K562 (cell line): ENCODE results near the gene BTBD10. TPM values are rescaled to one million over a fixed set of nuclear protein-coding genes. Genes with fewer than 3 reads are reported as not detected.

Source experiments
- ATAC-seq: fragments of 200-7000 bp; cut with Tn5 transposase; 3 replicates; pipeline ENCODE4 v1.9.1; 2020; ENCODE audit warnings: moderate library complexity
- BruUV-seq: library from RNA; stranded (reverse); fragments of 400-500 nt; replicated peaks from 2 replicates; lab custom pipeline; 2021; lab: Mats Ljungman, UMichigan
- CTCF ChIA-PET: fragments of 300-600 bp; formaldehyde crosslinking; extraction: SDS; loops from one replicate; lab custom pipeline; 2021; ENCODE audit warnings: low intra/inter-chr PET ratio; lab: Yijun Ruan, JAX
- POLR2A ChIA-PET: fragments of 300-600, 350-650 bp; sonication (Branson Sonifier 250); formaldehyde crosslinking; extraction: SDS; loops from one replicate; lab custom pipeline; 2021; ENCODE audit warnings: antibody characterized with exemption, inconsistent platforms; lab: Yijun Ruan, JAX
- DNase-seq, 4 experiments: peaks; one replicate each; pipeline versions ENCODE4 v3.0.0 to v3.0.0-alpha.2; 2011 to 2018; ENCODE audit warnings: low spot score in 3 of 4, mixed read lengths in 3 of 4; ENCODE audit errors: extremely low read depth in 1 of 4
- FAIRE-seq: peaks from 2 replicates; lab custom pipeline; 2011; peaks lifted over from hg19 to GRCh38; lab: Jason Lieb, UNC
- H2AFZ ChIP-seq: 2 replicates; pipeline ENCODE4 v1.6.0; 2011; ENCODE audit warnings: low read depth, low read length, control low read depth, inconsistent platforms
- H3K27ac ChIP-seq: fragments of 200-600 bp; 3 replicates; pipeline ENCODE4 v1.8.0; 2011; ENCODE audit warnings: low read depth, mild to moderate bottlenecking, control low read depth, inconsistent platforms, low read length, moderate library complexity, mixed read lengths; ENCODE audit errors: extremely low read depth
- H3K27me3 ChIP-seq, 2 experiments: fragments of 300-600 bp in 1 of 2; 2 replicates in 1 of 2; 3 replicates in 1 of 2; pipeline versions ENCODE4 v1.6.0 to v1.8.0; 2011; ENCODE audit warnings: inconsistent platforms in 2 of 2, low read length in 2 of 2, mild to moderate bottlenecking in 1 of 2, mixed read lengths in 1 of 2, moderate library complexity in 1 of 2; ENCODE audit not compliant: control insufficient read depth in 2 of 2, insufficient read depth in 2 of 2
- H3K36me3 ChIP-seq: fragments of 300-600 bp; 3 replicates; pipeline ENCODE4 v1.8.0; 2011; ENCODE audit warnings: mild to moderate bottlenecking, low read length, inconsistent platforms; ENCODE audit not compliant: control insufficient read depth, insufficient read depth
- H3K4me1 ChIP-seq, 2 experiments: fragments of 200-600 bp in 1 of 2; replicated peaks in 1 of 2; 2 replicates in 1 of 2; 3 replicates in 1 of 2; pipeline versions ENCODE4 v1.5.1 to v1.8.0; 2011; ENCODE audit warnings: inconsistent platforms in 2 of 2, low read length in 2 of 2, mild to moderate bottlenecking in 1 of 2, mixed read lengths in 1 of 2, moderate library complexity in 1 of 2; ENCODE audit not compliant: control insufficient read depth in 2 of 2, insufficient read depth in 2 of 2
- H3K4me2 ChIP-seq: 2 replicates; pipeline ENCODE4 v1.6.1; 2011; ENCODE audit warnings: low read length, control low read depth, inconsistent platforms, mixed read lengths; ENCODE audit not compliant: insufficient read depth
- H3K4me3 ChIP-seq: fragments of 200-600 bp; sonication (generic), shearing (Covaris generic); 2 replicates; pipeline ENCODE4 v1.5.1; 2016; ENCODE audit warnings: control low read depth, inconsistent platforms
- H3K79me2 ChIP-seq: fragments of 200-600 bp; 3 replicates; pipeline ENCODE4 v1.8.0; 2011; ENCODE audit warnings: low read length, inconsistent platforms; ENCODE audit not compliant: control insufficient read depth, insufficient read depth
- H3K9ac ChIP-seq, 2 experiments: 2 replicates each; pipeline versions ENCODE4 v1.6.0 to v1.6.1; 2011; ENCODE audit warnings: low read depth in 2 of 2, low read length in 2 of 2, control low read depth in 1 of 2, inconsistent platforms in 1 of 2, mild to moderate bottlenecking in 1 of 2, mixed read lengths in 1 of 2; ENCODE audit not compliant: insufficient read depth in 1 of 2
- H3K9me1 ChIP-seq: one replicate; pipeline ENCODE4 v1.6.0; 2011; ENCODE audit warnings: inconsistent platforms, mild to moderate bottlenecking, low read length, moderate library complexity; ENCODE audit not compliant: control insufficient read depth, insufficient read depth
- H3K9me3 ChIP-seq: replicated peaks from 2 replicates; pipeline ENCODE4 v1.5.1; 2011; ENCODE audit warnings: low read depth, low read length, inconsistent platforms; ENCODE audit not compliant: control insufficient read depth, insufficient read depth
- H4K20me1 ChIP-seq: replicated peaks from 2 replicates; pipeline ENCODE4 v1.6.1; 2011; ENCODE audit warnings: low read length, inconsistent platforms, mixed read lengths; ENCODE audit not compliant: control insufficient read depth, insufficient read depth
- EP300 ChIP-seq: IDR thresholded peaks from 2 replicates; pipeline ENCODE4 v1.6.1; 2012; ENCODE audit warnings: low read length, improper control_type of control experiment
- FOXK2 ChIP-seq, 2 experiments: fragments of 450-650 bp; IDR thresholded peaks in 1 of 2; conservative IDR thresholded peaks in 1 of 2; 2 replicates each; pipeline ENCODE4 v1.6.1; 2016; ENCODE audit warnings: low read depth in 2 of 2, mild to moderate bottlenecking in 1 of 2
- HES1 ChIP-seq: fragments of 450-650 bp; IDR thresholded peaks from 2 replicates; pipeline ENCODE4 v1.6.1; 2016; ENCODE audit warnings: low read depth, mild to moderate bottlenecking, moderate library complexity
- MXI1 ChIP-seq: IDR thresholded peaks from 2 replicates; pipeline ENCODE4 v1.6.1; 2011; ENCODE audit warnings: low read depth, mild to moderate bottlenecking, improper control_type of control experiment, low read length
- MYNN ChIP-seq, 2 experiments: sonication (generic); formaldehyde crosslinking in 1 of 2; IDR thresholded peaks; 2 replicates each; pipeline versions ENCODE4 v1.5.0 to v1.6.1; 2016 to 2020; ENCODE audit warnings: antibody characterized with exemption in 1 of 2, missing genetic modification reagents in 1 of 2
- NFE2L1 ChIP-seq: fragments of 450-650 bp; IDR thresholded peaks from 2 replicates; pipeline ENCODE4 v1.6.1; 2016; ENCODE audit warnings: missing genetic modification characterization, low read depth, mild to moderate bottlenecking, missing compliant biosample characterization, moderate library complexity, borderline replicate concordance
- RAD21 ChIP-seq, 2 experiments: fragments of 250-450 bp in 1 of 2; fragments of 450-650 bp in 1 of 2; sonication (Bioruptor Pico) in 1 of 2; formaldehyde crosslinking in 1 of 2; IDR thresholded peaks in 1 of 2; conservative IDR thresholded peaks in 1 of 2; 2 replicates each; pipeline versions ENCODE4 v1.4.0 to v1.8.0; 2020 to 2022; ENCODE audit warnings: mild to moderate bottlenecking in 2 of 2, moderate library complexity in 1 of 2
- RBM34 ChIP-seq: fragments of 200-400 bp; formaldehyde crosslinking; IDR thresholded peaks from 2 replicates; pipeline ENCODE4 v1.6.1; 2018; ENCODE audit warnings: low read length, borderline replicate concordance; ENCODE audit not compliant: insufficient read depth
- ZFX ChIP-seq: sonication (generic); formaldehyde crosslinking; IDR thresholded peaks from 2 replicates; pipeline ENCODE4 v1.8.0; 2022; ENCODE audit warnings: mild to moderate bottlenecking, missing genetic modification reagents, moderate library complexity
- ZNF511 ChIP-seq: sonication (generic); formaldehyde crosslinking; IDR thresholded peaks from 2 replicates; pipeline ENCODE4 v1.8.0; 2022; ENCODE audit warnings: mild to moderate bottlenecking, missing genetic modification reagents
- WGBS: fragments of 100-300 bp; shearing (Covaris generic); methylation state at CpG from one replicate; pipeline ENCODE4 v1.1.6; 2016; ENCODE audit warnings: low coverage, mixed read lengths; ENCODE audit not compliant: insufficient coverage; ENCODE audit errors: missing lambda C conversion rate; 5-methylcytosine and 5-hydroxymethylcytosine counted together
- in situ Hi-C: fragments of 300-500 bp; cut with MboI; formaldehyde crosslinking; loops from 4 replicates; pipeline ENCODE4 v1.15.0; 2018; ENCODE audit warnings: inconsistent platforms, mixed read lengths
- intact Hi-C: fragments of 100-400 bp; cut with micrococcal nuclease; formaldehyde crosslinking; loops from 2 replicates; pipeline ENCODE4 v1.14.2; 2022
- polyA plus RNA-seq, 8 experiments: library from polyadenylated mRNA; depleted of rRNA in 4 of 8; stranded (reverse) in 5 of 8; unstranded in 3 of 8; fragments of >200 nt; fragmentation: Nextera tagmentation in 2 of 8; fragmentation: Illumina TruSeq in 1 of 8; extraction: Ambion mirVana in 2 of 8; extraction: Trizol in 1 of 8; gene quantifications; 2 replicates each; pipeline versions ENCODE4 v1.2.1 to v1.2.3, GENCODE V29; 2011 to 2014; ENCODE audit warnings: inconsistent platforms in 1 of 8, missing spikeins in 1 of 8
- total RNA-seq, 7 experiments: library from RNA; depleted of rRNA in 6 of 7; stranded (reverse); fragments of >200 nt in 6 of 7; fragmentation: Illumina TruSeq in 2 of 7; extraction: Trizol in 2 of 7; gene quantifications; 2 replicates each; pipeline versions ENCODE4 v1.2.1 to v1.2.3, GENCODE V29; 2011 to 2021; ENCODE audit warnings: low replicate concordance in 1 of 7

Gene BTBD10
- total and polyA plus RNA-seq, 9 of the 15 experiments (the other 6 are each of a cell fraction or from before 2014, with no cell fraction given) = 11.6 to 22.8 (median 16.3) TPM

- TF ChIP-seq EP300 (no peak), FOXK2 (conservative IDR thresholded peaks at IDR 0.05 in 1 of 2, IDR thresholded peaks at IDR 0.05 in 1 of 2; ENCODE audit: low read depth in 2 of 2) (no peak), MXI1 (no peak), HES1 (no peak), MYNN (IDR thresholded peaks at IDR 0.05) (no peak), MYNN (CRISPR knock-in tag; IDR thresholded peaks at IDR 0.05) (no peak), ZNF511 (CRISPR knock-in tag) (no peak), RBM34 (no peak)
- TF ChIP-seq, all 486 proteins: peak for 0
Observed at GRCh38 chr11:13355191-13355590, 107.8 kb downstream of the BTBD10 start (continued).

GRCh38 chr11:13354335-13354734, 108.7 kb downstream of the BTBD10 start:
- no TSS peak for BruUV-seq
- Histone ChIP-seq H3K4me2 (no peak overlapping the region), H3K9ac (no peak overlapping the region), H3K9me3 (no peaks in the 10 kb centered on the region), H3K27ac (no peak overlapping the region), H3K36me3 (no peaks in the 10 kb centered on the region), H3K79me2 (no peaks in the 10 kb centered on the region), H2AFZ (no peak overlapping the region), H4K20me1 (no peaks in the 10 kb centered on the region), H3K4me1 (0 out of 5 replicates have a peak, but pooled peaks cover 0 to 3% of the 10 kb centered on the region in 2 experiments), H3K9me1 (no peaks in the 10 kb centered on the region), H3K27me3 (peaks cover 18 to 29% of the 10 kb centered on the region in 2 experiments; a peak in 3 of 5 replicates), H3K4me3 (no peak overlapping the region)
- intact Hi-C loops (loop anchor here (10.0 kb wide), 1 partner anchor 110 kb away; the partner anchor contains the start of gene BTBD10), in situ Hi-C loops (no loop called here)
- peak; percentile 82 for ATAC-seq
- DNase-seq = peak; percentile 19 to 41 (median 23)
- CTCF ChIA-PET = interaction anchor here (0.6 kb wide), 1 partner anchor 64 kb away, joined by 3 read pairs; no protein-coding TSS in a partner anchor
- POLR2A ChIA-PET = interaction anchor here (0.6 to 1.3 kb wide), 3 partner anchors 9 to 20 kb away, joined by 3 read pairs; no protein-coding TSS in a partner anchor
- WGBS = 6% methylated on average over 6 of the region's 6 CpGs
- peak; percentile 81 for FAIRE-seq
- no peak for TF ChIP-seq NFE2L1
- no peak for TF ChIP-seq ZFX (CRISPR knock-in tag)
- TF ChIP-seq RAD21 (CRISPR knock-in tag; conservative IDR thresholded peaks at IDR 0.05 in 1 of 2, IDR thresholded peaks at IDR 0.05 in 1 of 2) = peak; percentile 20 to 68; a peak in 2 of 4 replicates
